Activated T-helper 1 cell treated with anti-CD3 and anti-CD28 coated beads, Interleukin-12 subunit alpha, Interleukin-12 subunit beta, Interleukin-2, Interleukin-4 antibody, amounts not matched to agents 30 ng/mL and 10 ng/mL and 1 ng/mL, durations not matched to agents 14 hours and 24 hours and 36 hours (primary cell): ENCODE data around the gene CHN1. TPM values are rescaled to one million over a fixed set of nuclear protein-coding genes. Genes with fewer than 3 reads are reported as not detected.

ENCODE experiments used
- DNase-seq: peaks from one replicate; pipeline ENCODE4 v3.0.0; 2021; ENCODE audit warnings: low spot score
- H3K27ac Mint-ChIP-seq: one replicate; pipeline ENCODE4 v1.8.0; 2021; ENCODE audit warnings: mild to moderate bottlenecking, mixed read lengths
- H3K27me3 Mint-ChIP-seq: one replicate; pipeline ENCODE4 v1.8.0; 2022; ENCODE audit warnings: mild to moderate bottlenecking, moderate library complexity, mixed read lengths; ENCODE audit not compliant: insufficient read depth
- H3K36me3 Mint-ChIP-seq: one replicate; pipeline ENCODE4 v1.8.0; 2021; ENCODE audit warnings: low read depth, mixed read lengths
- H3K4me1 Mint-ChIP-seq: one replicate; pipeline ENCODE4 v1.8.0; 2021; ENCODE audit warnings: low read depth, mixed read lengths
- H3K4me3 Mint-ChIP-seq: one replicate; pipeline ENCODE4 v1.8.0; 2021; ENCODE audit warnings: mild to moderate bottlenecking, moderate library complexity, mixed read lengths
- H3K9me3 Mint-ChIP-seq: one replicate; pipeline ENCODE4 v1.8.0; 2021; ENCODE audit warnings: mixed read lengths
- intact Hi-C: fragments of 100-400 bp; cut with micrococcal nuclease; formaldehyde crosslinking; loops from one replicate; pipeline ENCODE4 v1.15.1; 2024
- total RNA-seq: library from RNA; stranded (reverse); gene quantifications from 2 replicates; pipeline ENCODE4 v1.2.3, GENCODE V29; 2022

Gene CHN1
- total RNA-seq, 1 donor from 2014 or later = 3.4 TPM

- H3K36me3 Mint-ChIP-seq = peaks cover 12% of the 10 kb centered on the region
- intact Hi-C loops = loop anchor here (2.0 kb wide), 2 partner anchors 15 to 59 kb away; no protein-coding TSS in a partner anchor
These were observed 171.4 kb downstream of the CHN1 start for GRCh38 chr2:174833737-174834136.

DNA sequence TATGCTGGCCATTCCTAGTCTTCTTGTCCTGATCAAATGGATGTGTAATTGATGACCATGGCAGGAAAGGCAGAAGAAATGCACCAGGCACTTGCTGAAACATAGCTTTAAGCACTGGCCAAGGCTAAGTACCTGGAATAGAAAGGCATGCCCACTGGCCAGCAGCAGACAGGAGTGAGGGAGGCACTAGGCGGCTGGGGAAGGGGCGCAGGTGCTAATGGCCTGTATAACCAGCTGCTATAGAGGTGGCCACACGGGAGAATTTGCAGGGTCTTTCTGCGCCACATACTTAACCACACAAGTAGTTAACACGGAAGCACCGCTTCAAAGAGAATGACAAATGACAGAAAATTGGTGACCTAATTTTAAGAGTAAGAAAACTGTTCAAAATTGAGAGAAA, 174.6 kb downstream of the CHN1 start:
- no peak overlapping the region for H3K4me3 Mint-ChIP-seq
- intact Hi-C loops = no loop called here
- H3K36me3 Mint-ChIP-seq = peaks cover 11% of the 10 kb centered on the region
- no peak overlapping the region for H3K27ac Mint-ChIP-seq
- peaks cover 14% of the 10 kb centered on the region for H3K9me3 Mint-ChIP-seq
- peaks cover 34% of the 10 kb centered on the region for H3K4me1 Mint-ChIP-seq
- no peaks in the 10 kb centered on the region for H3K27me3 Mint-ChIP-seq
- DNase-seq = no peak

More at GRCh38 chr2:174833737-174834136, 171.4 kb downstream of the CHN1 start:
- peaks cover 45% of the 10 kb centered on the region for H3K4me1 Mint-ChIP-seq
- H3K9me3 Mint-ChIP-seq = peaks cover 15% of the 10 kb centered on the region
- no peak overlapping the region for H3K4me3 Mint-ChIP-seq
- DNase-seq = no peak
- H3K27me3 Mint-ChIP-seq = no peaks in the 10 kb centered on the region
- peak overlapping the region; percentile 53 for H3K27ac Mint-ChIP-seq

GRCh38 chr2:174829550-174829949, 175.6 kb downstream of the CHN1 start:
- peaks cover 11% of the 10 kb centered on the region for H3K9me3 Mint-ChIP-seq
- peaks cover 28% of the 10 kb centered on the region for H3K4me1 Mint-ChIP-seq
- H3K4me3 Mint-ChIP-seq = no peak overlapping the region
- H3K36me3 Mint-ChIP-seq = peaks cover 7% of the 10 kb centered on the region
- intact Hi-C loops = no loop called here
- no peak overlapping the region for H3K27ac Mint-ChIP-seq
- H3K27me3 Mint-ChIP-seq = no peaks in the 10 kb centered on the region
- no peak for DNase-seq

GRCh38 chr2:174827371-174828369, 177.5 kb downstream of the CHN1 start:
- H3K36me3 Mint-ChIP-seq = no peaks in the 10 kb centered on the region
- H3K27ac Mint-ChIP-seq = no peak overlapping the region
- DNase-seq = no peak
- intact Hi-C loops = no loop called here
- no peaks in the 10 kb centered on the region for H3K27me3 Mint-ChIP-seq
- no peaks in the 10 kb centered on the region for H3K9me3 Mint-ChIP-seq
- H3K4me3 Mint-ChIP-seq = no peak overlapping the region
- peaks cover 14% of the 10 kb centered on the region for H3K4me1 Mint-ChIP-seq

DNA sequence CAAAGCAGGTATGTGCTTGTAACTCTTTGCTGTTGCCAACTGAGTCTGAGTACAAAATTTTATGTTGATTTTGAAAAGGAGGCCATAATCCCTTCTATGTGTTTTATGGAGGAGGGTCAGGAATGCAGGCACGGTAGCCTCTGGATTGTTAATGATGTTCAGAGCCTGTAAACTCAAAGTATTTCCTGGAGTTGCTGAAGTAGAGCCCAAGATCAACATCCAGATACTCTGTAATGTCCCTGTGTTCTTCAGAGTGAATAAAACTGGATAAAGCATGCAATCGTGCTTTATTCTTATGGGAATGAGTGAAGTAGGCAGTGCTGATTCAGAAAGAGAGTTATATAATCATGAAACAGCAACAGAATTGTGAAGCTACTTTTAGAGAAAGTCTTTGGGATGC, 179.1 kb downstream of the CHN1 start:
- DNase-seq = no peak
- H3K4me3 Mint-ChIP-seq = no peak overlapping the region
- H3K27me3 Mint-ChIP-seq = no peaks in the 10 kb centered on the region
- no peaks in the 10 kb centered on the region for H3K36me3 Mint-ChIP-seq
- no peaks in the 10 kb centered on the region for H3K9me3 Mint-ChIP-seq
- peaks cover 5% of the 10 kb centered on the region for H3K4me1 Mint-ChIP-seq
- intact Hi-C loops = no loop called here
- no peak overlapping the region for H3K27ac Mint-ChIP-seq

DNA sequence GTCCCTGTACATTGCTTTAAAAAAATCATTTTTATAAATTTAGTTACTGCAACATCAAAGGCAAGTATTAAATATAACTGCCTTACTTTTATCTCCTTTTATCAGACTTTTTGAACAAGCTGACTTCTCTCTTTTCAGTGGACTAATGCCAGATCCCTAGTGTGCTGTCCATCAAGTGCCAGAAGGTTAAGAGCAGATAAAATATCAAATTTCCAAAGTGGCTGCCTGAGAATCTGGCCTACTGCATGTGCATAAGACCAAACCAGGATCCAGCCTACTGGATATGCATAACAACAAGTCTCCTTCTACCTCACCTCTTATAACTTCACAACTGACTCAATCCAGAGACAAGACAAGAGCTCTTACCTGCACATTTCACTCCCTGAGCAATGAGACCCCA, 181.1 kb downstream of the CHN1 start:
- Mint-ChIP-seq H3K27ac (no peak overlapping the region), H3K4me3 (no peak overlapping the region), H3K27me3 (no peaks in the 10 kb centered on the region), H3K9me3 (no peaks in the 10 kb centered on the region), H3K4me1 (no peaks in the 10 kb centered on the region), H3K36me3 (no peaks in the 10 kb centered on the region)
- DNase-seq = no peak
- intact Hi-C loops = no loop called here

DNA sequence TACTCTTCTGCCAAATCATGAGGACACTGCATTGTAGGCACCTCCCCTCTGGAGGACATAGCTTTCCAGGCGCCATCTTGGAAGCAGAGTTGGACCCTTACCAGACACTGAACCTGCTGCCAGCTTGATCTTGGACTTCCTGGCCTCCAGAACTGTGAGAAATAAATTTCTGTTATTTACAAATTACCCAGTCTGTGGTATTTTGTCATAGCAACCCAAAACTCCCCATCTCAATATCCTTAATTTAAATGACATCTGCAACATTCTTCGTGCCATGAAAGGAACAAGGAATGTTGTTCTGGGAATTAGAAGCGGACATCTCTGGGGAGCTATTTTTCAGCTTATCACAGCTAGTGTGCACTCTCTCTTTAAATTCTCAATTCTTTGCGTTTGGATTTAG, 183.6 kb downstream of the CHN1 start:
- no peaks in the 10 kb centered on the region for H3K36me3 Mint-ChIP-seq
- no peak overlapping the region for H3K27ac Mint-ChIP-seq
- intact Hi-C loops = no loop called here

GRCh38 chr2:174820361-174820760, 184.8 kb downstream of the CHN1 start:
- Mint-ChIP-seq H3K27me3 (no peaks in the 10 kb centered on the region), H3K4me1 (no peaks in the 10 kb centered on the region), H3K9me3 (no peaks in the 10 kb centered on the region), H3K36me3 (no peaks in the 10 kb centered on the region), H3K4me3 (no peak overlapping the region), H3K27ac (no peak overlapping the region)
- DNase-seq = no peak
- intact Hi-C loops = no loop called here

More for the DNA sequence above, 183.6 kb downstream of the CHN1 start:
- no peak for DNase-seq
- H3K27me3 Mint-ChIP-seq = no peaks in the 10 kb centered on the region
- H3K9me3 Mint-ChIP-seq = no peaks in the 10 kb centered on the region
- no peaks in the 10 kb centered on the region for H3K4me1 Mint-ChIP-seq
- no peak overlapping the region for H3K4me3 Mint-ChIP-seq

- no peaks in the 10 kb centered on the region for H3K27me3 Mint-ChIP-seq
- H3K4me1 Mint-ChIP-seq = no peaks in the 10 kb centered on the region
- intact Hi-C loops = no loop called here
- no peak overlapping the region for H3K27ac Mint-ChIP-seq
- no peak for DNase-seq
- H3K4me3 Mint-ChIP-seq = no peak overlapping the region
- H3K9me3 Mint-ChIP-seq = no peaks in the 10 kb centered on the region
- no peaks in the 10 kb centered on the region for H3K36me3 Mint-ChIP-seq
These were observed 189.7 kb downstream of the CHN1 start for GRCh38 chr2:174815526-174815925.

GRCh38 chr2:174812037-174812436, 193.1 kb downstream of the CHN1 start:
- Mint-ChIP-seq H3K27me3 (no peaks in the 10 kb centered on the region), H3K36me3 (no peaks in the 10 kb centered on the region), H3K4me1 (no peaks in the 10 kb centered on the region), H3K27ac (no peak overlapping the region), H3K4me3 (no peak overlapping the region), H3K9me3 (no peaks in the 10 kb centered on the region)
- intact Hi-C loops = no loop called here
- DNase-seq = no peak

DNA sequence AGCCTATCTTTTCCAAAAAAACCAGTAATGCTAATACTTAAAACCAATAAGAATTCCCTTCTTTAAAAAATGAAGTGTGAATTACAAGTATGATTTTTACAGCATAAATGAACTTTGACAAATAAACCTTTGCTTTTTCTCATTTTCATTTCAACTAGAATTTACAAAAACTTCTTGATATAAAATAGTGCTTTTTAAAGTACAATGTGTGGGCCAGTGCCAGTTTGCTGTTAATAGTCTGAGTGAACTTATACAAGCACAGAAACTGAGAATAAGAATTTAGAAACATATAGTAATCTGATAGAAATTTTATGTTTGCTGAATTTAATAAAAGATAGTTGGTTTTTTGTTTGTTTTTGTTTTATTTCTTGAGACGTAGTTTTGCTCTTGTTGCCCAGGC, 197.2 kb downstream of the CHN1 start:
- Mint-ChIP-seq H3K4me3 (no peak overlapping the region), H3K27ac (no peak overlapping the region), H3K27me3 (peaks cover 7% of the 10 kb centered on the region), H3K9me3 (no peaks in the 10 kb centered on the region), H3K36me3 (no peaks in the 10 kb centered on the region), H3K4me1 (no peaks in the 10 kb centered on the region)
- DNase-seq = no peak
- intact Hi-C loops = no loop called here

- H3K27me3 Mint-ChIP-seq = peaks cover 7% of the 10 kb centered on the region
- intact Hi-C loops = no loop called here
- H3K4me1 Mint-ChIP-seq = no peaks in the 10 kb centered on the region
- no peak overlapping the region for H3K4me3 Mint-ChIP-seq
- no peaks in the 10 kb centered on the region for H3K9me3 Mint-ChIP-seq
- no peak overlapping the region for H3K27ac Mint-ChIP-seq
- no peaks in the 10 kb centered on the region for H3K36me3 Mint-ChIP-seq
- no peak for DNase-seq
These were observed 199.4 kb downstream of the CHN1 start for GRCh38 chr2:174805803-174806202.

- Mint-ChIP-seq H3K9me3 (no peaks in the 10 kb centered on the region), H3K27me3 (peaks cover 12% of the 10 kb centered on the region), H3K4me1 (no peaks in the 10 kb centered on the region), H3K36me3 (no peaks in the 10 kb centered on the region), H3K27ac (no peak overlapping the region), H3K4me3 (no peak overlapping the region)
- intact Hi-C loops = no loop called here
- no peak for DNase-seq
These were observed 202.7 kb downstream of the CHN1 start for GRCh38 chr2:174802459-174802858.
